Myocyte (in vitro differentiated cells): Measurements from ENCODE around the gene KRT33A. TPM values are rescaled to one million over a fixed set of nuclear protein-coding genes. Genes with fewer than 3 reads are reported as not detected.

Experiments used
- DNase-seq: peaks from one replicate; pipeline ENCODE4 v3.0.0-alpha.2; 2012; ENCODE audit warnings: low read depth
- total RNA-seq: library from RNA; depleted of rRNA; stranded (reverse); fragments of >200 nt; gene quantifications from 2 replicates; pipeline ENCODE4 v1.2.3, GENCODE V29; 2014

The KRT33A gene
- total RNA-seq, 1 donor from 2014 or later, result not detected

- peak; percentile 64 for DNase-seq
These were observed 21.2 kb downstream of the KRT33A start for GRCh38 chr17:41329279-41329948.

- no peak for DNase-seq
These were observed 22.4 kb downstream of the KRT33A start for GRCh38 chr17:41328207-41328606.

- no peak for DNase-seq
These were observed 23.1 kb downstream of the KRT33A start for GRCh38 chr17:41327411-41328120.

- no peak for DNase-seq
These were observed 24.2 kb downstream of the KRT33A start for GRCh38 chr17:41326173-41327145.

- no peak for DNase-seq
These were observed 25.0 kb downstream of the KRT33A start for GRCh38 chr17:41325611-41326010.

- no peak for DNase-seq
These were observed 25.5 kb downstream of the KRT33A start for GRCh38 chr17:41325126-41325525.

- DNase-seq, result no peak
These were observed 26.2 kb downstream of the KRT33A start for GRCh38 chr17:41324180-41325075.

- no peak for DNase-seq
These were observed 27.4 kb downstream of the KRT33A start for GRCh38 chr17:41322903-41323895.

GRCh38 chr17:41322094-41322902 lies 28.3 kb downstream of the KRT33A start:
- DNase-seq, result peak; percentile 56

GRCh38 chr17:41318231-41318630 lies 32.4 kb downstream of the KRT33A start:
- no peak for DNase-seq

GRCh38 chr17:41315814-41316445 lies 34.7 kb downstream of the KRT33A start:
- DNase-seq, result no peak

- DNase-seq, result no peak
These were observed 35.3 kb downstream of the KRT33A start, which contains the start of gene KRTAP17-1 for GRCh38 chr17:41315204-41315794. Gene KRTAP17-1, minus strand, starts transcription at chr17:41315710. Its CDS starts 60 bp downstream, at chr17:41315650.

GRCh38 chr17:41311111-41311510 lies 39.5 kb downstream of the KRT33A start:
- no peak for DNase-seq

GRCh38 chr17:41308918-41309359 lies 41.7 kb downstream of the KRT33A start, which contains the start of gene KRTAP16-1:
Gene KRTAP16-1, minus strand, starts transcription at chr17:41309309. Its CDS starts 56 bp downstream, at chr17:41309253.
- DNase-seq, result no peak

- DNase-seq, result peak; percentile 91
These were observed 42.2 kb downstream of the KRT33A start for GRCh38 chr17:41308251-41308917.

- peak; percentile 36 for DNase-seq
These were observed 43.0 kb downstream of the KRT33A start for GRCh38 chr17:41307647-41308046.

GRCh38 chr17:41304091-41304490 lies 46.5 kb downstream of the KRT33A start:
- DNase-seq, result no peak
